GM21619 (cell line): ENCODE data around the gene ZNF618.

Source experiments
- ATAC-seq: cut with Tn5 transposase; IDR thresholded peaks from one replicate; pipeline ENCODE4 v1.9.1; 2021; ENCODE audit not compliant: unreplicated experiment

The ZNF618 gene

GRCh38 chr9:114016101-114016500 lies 140.0 kb downstream of the ZNF618 start:
- ATAC-seq = no peak

GRCh38 chr9:114016629-114017423 lies 140.7 kb downstream of the ZNF618 start:
- ATAC-seq = no peak

DNA sequence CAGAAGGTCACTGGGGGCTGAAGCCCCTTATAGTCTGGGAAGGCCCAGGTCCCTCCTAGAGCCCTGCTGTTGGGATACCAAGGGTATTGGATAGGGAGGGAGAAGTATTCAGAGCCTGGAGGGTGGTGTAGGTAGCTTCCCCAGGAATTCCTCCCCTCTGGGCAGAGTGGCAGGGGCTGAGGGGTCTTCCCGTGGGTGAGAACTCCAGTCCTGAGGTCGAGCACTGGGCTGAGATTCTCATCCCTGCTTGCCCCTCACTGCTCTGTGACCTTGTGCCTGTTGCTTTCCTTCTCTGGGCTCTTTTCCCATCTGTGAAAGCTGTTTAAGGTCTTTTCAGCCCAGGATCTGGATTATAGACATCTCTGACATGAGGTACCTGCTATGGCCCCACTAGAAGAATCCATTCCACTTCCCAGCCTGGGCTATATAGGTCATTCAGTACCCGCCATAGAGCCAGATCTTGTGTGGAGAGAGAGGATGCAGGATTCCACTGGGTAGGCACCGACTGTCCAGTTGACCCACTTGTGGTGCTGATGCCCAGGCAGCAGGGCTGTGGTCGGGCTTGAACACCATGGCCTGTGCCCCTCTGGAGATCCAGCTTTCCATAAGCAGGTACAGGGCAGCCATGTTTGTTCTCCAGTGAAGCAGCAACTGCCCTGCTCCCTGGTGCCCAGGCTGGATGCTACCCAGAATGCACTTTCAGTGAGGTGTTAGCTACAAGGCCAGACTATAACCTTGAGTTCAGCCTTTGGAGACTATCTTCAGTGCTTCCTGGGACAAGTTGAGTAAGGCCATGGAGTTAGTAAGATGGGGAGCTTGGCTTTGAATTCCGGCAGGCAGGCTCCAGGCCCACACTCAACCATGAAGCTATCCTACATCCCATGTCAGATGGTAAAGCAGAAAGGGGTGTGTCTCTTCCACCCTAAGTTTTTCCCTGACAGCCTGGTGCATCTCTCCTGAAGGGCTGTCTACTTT lies 141.9 kb downstream of the ZNF618 start:
- ATAC-seq = no peak

GRCh38 chr9:114021578-114021977 lies 145.5 kb downstream of the ZNF618 start:
- ATAC-seq = no peak

- ATAC-seq = no peak
Measured at GRCh38 chr9:114023961-114024360, 147.9 kb downstream of the ZNF618 start.

DNA sequence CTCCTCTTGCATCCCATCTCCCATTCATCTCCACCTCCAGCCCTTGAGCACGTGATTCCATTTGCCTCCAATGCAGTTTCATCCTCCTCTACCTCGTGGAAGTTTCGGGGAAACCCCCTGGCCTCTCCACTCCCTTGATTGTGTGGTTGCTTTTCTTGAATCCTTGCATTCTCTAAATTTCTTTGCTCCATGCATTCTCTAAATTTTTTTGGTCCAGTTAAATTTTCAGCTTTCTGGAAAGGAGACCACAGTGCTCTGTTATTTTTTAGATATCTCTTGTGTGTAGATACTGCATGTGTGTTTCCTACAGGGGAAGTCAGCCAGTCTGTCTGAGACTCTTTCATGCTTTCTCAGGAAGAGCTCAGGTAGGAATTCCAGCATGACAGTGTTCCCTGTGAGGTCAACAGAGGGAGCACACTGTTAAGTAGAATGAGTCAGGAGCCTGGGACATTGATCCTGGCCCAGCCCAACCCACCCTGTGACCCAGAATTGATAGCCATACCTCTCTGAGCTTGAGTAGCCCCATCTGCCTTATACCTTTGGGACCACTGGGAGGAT lies 149.2 kb downstream of the ZNF618 start:
- ATAC-seq = no peak

GRCh38 chr9:114025760-114026159 lies 149.7 kb downstream of the ZNF618 start:
- no peak for ATAC-seq

- ATAC-seq = no peak
Measured at GRCh38 chr9:114026335-114026734, 150.2 kb downstream of the ZNF618 start.

DNA sequence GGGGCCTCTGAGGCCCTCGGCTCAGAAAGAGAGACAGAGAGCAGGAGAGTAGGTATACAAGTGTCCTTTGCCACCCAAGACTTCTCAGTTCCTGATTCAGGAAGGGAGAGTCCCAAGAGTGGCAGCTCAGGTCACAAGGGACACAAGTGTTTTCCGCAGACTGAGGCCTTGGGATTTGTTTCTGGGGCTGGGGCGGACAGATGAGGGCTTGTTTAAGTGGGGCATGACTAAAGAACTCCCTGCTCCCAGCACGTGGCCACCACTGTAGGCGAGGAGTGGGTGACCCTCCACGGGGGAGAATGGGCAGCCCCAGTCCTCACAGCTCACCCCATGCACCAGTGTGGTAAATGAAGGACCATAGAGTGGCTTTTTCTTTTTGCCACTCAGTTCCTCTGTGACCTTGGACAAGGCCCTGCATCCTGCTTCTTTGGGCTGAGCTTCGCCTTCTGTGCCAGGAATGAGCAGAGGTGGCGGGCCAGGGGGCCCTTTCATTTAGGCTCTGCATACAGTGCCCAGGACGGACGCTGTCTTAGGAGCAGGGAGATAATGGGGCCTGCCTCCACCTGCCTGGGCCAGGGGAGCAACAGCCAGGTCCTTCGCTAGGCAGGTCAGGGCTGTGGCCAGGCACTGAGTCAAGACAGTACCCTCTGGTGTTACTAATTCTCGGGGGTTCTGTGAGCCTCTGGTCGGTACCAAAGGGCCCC lies 151.2 kb downstream of the ZNF618 start:
- ATAC-seq = no peak

- ATAC-seq = no peak
Measured at GRCh38 chr9:114027863-114028465, 151.9 kb downstream of the ZNF618 start.

- no peak for ATAC-seq
Measured at GRCh38 chr9:114028646-114029045, 152.5 kb downstream of the ZNF618 start.

GRCh38 chr9:114029311-114030170 lies 153.4 kb downstream of the ZNF618 start:
- ATAC-seq = no peak

DNA sequence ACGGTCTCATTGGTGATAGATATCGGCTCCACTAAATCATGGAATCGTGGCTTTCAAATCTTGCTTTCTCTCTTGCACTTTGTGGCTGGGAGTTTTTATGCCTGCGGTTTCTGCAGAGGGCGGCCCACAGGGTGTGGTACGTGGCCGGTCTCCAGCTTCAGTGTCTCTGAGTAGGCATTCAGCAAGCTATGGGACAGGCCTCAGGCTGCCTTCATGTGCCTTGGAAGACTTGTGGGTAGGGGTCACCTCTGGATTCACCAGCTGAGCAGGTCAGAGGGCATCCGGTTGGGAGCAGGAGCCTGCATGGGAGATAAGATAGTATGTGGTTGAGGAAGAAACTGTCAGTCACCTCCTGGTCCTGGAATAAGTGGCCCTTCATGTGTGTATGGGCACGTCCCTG lies 154.3 kb downstream of the ZNF618 start:
- ATAC-seq = no peak

DNA sequence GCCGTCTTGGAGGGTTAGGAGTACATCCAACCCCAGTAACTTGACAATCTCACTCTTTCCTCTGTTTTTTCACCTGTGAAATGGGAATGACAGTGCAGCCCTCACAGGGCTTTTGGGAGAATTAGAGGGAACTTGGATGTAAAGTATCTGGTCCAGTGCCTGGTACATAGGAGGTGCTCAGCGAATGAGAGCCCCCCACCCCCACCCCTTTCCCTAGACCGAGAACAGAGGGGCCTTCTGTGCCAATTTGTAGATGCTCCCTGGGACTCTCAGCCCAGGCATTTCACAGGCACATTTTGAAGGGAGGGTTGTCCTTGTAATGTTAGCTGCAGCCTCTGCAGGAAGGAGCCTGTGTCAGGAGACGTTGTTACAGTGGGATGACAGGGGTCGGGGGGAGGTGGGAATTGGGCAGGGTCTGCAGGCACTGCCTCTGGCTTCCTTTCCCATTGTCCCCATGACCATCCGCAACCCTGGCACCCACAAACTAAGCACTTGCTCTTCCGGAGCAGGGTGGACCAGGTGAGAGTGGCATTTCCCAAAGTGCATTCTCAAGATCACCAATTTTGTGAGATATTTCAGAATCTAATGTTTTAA lies 155.0 kb downstream of the ZNF618 start:
- ATAC-seq = no peak

GRCh38 chr9:114031948-114032840 lies 156.1 kb downstream of the ZNF618 start:
- ATAC-seq = no peak

GRCh38 chr9:114033397-114034103 lies 157.4 kb downstream of the ZNF618 start:
- ATAC-seq = no peak

GRCh38 chr9:114034196-114034595 lies 158.1 kb downstream of the ZNF618 start:
- ATAC-seq = no peak

GRCh38 chr9:114034661-114035062 lies 158.6 kb downstream of the ZNF618 start:
- no peak for ATAC-seq
